ENCODE measurements around the gene SLC4A11. TPM values are rescaled to one million over a fixed set of nuclear protein-coding genes. Genes with fewer than 3 reads are reported as not detected.

SLC4A11 gene
- total and polyA plus RNA-seq, 2 experiments from 2014 or later, result 14.8 to 17.1 TPM

DNA sequence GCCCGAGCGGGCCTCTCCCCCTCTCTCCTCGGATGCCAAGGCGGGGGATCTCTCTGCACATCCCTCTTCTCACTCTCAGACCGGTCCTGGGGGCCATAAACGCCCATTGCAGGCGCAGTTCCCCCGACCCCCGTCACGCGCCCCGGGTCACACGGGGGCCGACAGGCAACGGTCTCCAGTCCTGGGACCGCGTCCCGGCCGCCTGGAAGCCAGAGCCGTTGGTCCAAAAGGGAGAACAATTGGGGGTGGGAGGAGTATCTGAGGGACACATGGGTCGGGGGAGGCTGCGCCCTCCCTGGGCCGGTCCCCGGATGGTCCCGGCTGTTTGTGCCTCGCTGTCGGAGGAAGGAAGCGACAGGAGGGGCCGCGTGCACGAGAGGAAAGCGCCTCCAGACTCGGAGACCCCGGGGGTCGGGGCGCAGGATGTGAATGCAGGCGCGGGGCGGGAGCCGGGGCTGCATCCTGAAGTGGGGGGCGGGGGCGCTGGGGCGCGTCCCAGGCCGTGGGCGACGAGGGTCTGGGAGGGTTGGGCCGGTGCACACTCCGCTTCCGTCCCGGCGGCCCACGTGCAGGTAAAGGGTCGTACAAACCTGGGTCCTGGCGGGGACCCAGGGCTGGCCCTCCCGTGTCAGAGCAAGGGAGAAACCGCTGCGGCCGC, 903 bp downstream of the SLC4A11 start:
- no peak for TF ChIP-seq CTCF (conservative IDR thresholded peaks at IDR 0.05; ENCODE audit: low read depth in 2 of 2)
- TF ChIP-seq POLR2AphosphoS5 (IDR thresholded peaks at IDR 0.05; ENCODE audit: low read depth), result peak; percentile 32; the same call in 1 of the 2 replicates
- no peak for TF ChIP-seq REST (IDR thresholded peaks at IDR 0.05; ENCODE audit: unreplicated experiment)
- peaks cover 59% of the 10 kb centered on the region for H3K27me3 Mint-ChIP-seq (ENCODE audit: insufficient read depth, low read depth, poor library complexity)
- ATAC-seq (peak; percentile 20), DNase-seq (ENCODE audit: low spot score) (peak; percentile 66)
- no peaks in the 10 kb centered on the region for H3K79me2 ChIP-seq (replicated peaks; ENCODE audit: insufficient read depth)
- peaks cover 8% of the 10 kb centered on the region; the same call in 1 of the 3 replicates for H3K36me3 Mint-ChIP-seq (ENCODE audit: low read depth)
- H3K4me2 ChIP-seq, result peak overlapping the region; percentile 96
- H3K4me1 ChIP-seq (ENCODE audit: insufficient read depth), result no peaks in the 10 kb centered on the region; the same call in 1 of the 2 replicates
- no peak overlapping the region for H3K27ac Mint-ChIP-seq
- peaks cover 46% of the 10 kb centered on the region for H3K27me3 ChIP-seq (ENCODE audit: insufficient read depth)
- no peaks in the 10 kb centered on the region for H3K9me3 Mint-ChIP-seq
- peak overlapping the region; percentile 96 for H2AFZ ChIP-seq
- peak overlapping the region; percentile 79 for H3K4me3 Mint-ChIP-seq
- no peaks in the 10 kb centered on the region for H3K9me2 ChIP-seq (ENCODE audit: insufficient read depth)
- H3K4me1 Mint-ChIP-seq, result peaks cover 21% of the 10 kb centered on the region
- H3K36me3 ChIP-seq (ENCODE audit: insufficient read depth), result no peaks in the 10 kb centered on the region
- H3K4me3 ChIP-seq, result peak overlapping the region; percentile 96
- no peaks in the 10 kb centered on the region; the same call in 1 of the 2 replicates for H4K20me1 ChIP-seq (replicated peaks; ENCODE audit: insufficient read depth)
- H3F3A ChIP-seq (replicated peaks; ENCODE audit: low read depth), result 0 out of 2 replicates have a peak, but pooled peaks cover 6% of the 10 kb centered on the region
- H3K27ac ChIP-seq (ENCODE audit: low read depth), result no peak overlapping the region

GRCh38 chr20:3237011-3237957, 1.7 kb downstream of the SLC4A11 start:
- no peaks in the 10 kb centered on the region for H3K36me3 ChIP-seq (ENCODE audit: insufficient read depth)
- peaks cover 46% of the 10 kb centered on the region for H3K27me3 ChIP-seq (ENCODE audit: insufficient read depth)
- H3K4me1 ChIP-seq (ENCODE audit: insufficient read depth), result no peaks in the 10 kb centered on the region; the same call in 1 of the 2 replicates
- peak overlapping the region; percentile 96 for H2AFZ ChIP-seq
- no peaks in the 10 kb centered on the region; the same call in 1 of the 2 replicates for H4K20me1 ChIP-seq (replicated peaks; ENCODE audit: insufficient read depth)
- ATAC-seq, result no peak
- H3F3A ChIP-seq (replicated peaks; ENCODE audit: low read depth), result 0 out of 2 replicates have a peak, but pooled peaks cover 6% of the 10 kb centered on the region
- no peaks in the 10 kb centered on the region for H3K9me3 Mint-ChIP-seq
- H3K4me3 ChIP-seq, result peak overlapping the region; percentile 96
- peaks cover 10% of the 10 kb centered on the region; the same call in 2 of the 3 replicates for H3K36me3 Mint-ChIP-seq (ENCODE audit: low read depth)
- H3K27ac Mint-ChIP-seq, result no peak overlapping the region
- DNase-seq (ENCODE audit: low spot score), result no peak
- H3K9me2 ChIP-seq (ENCODE audit: insufficient read depth), result no peaks in the 10 kb centered on the region
- H3K27me3 Mint-ChIP-seq (ENCODE audit: insufficient read depth, low read depth, poor library complexity), result peaks cover 55% of the 10 kb centered on the region
- no peaks in the 10 kb centered on the region for H3K79me2 ChIP-seq (replicated peaks; ENCODE audit: insufficient read depth)
- H3K4me3 Mint-ChIP-seq, result peak overlapping the region; percentile 79
- H3K4me1 Mint-ChIP-seq, result peaks cover 19% of the 10 kb centered on the region
- H3K27ac ChIP-seq (ENCODE audit: low read depth), result no peak overlapping the region
- H3K4me2 ChIP-seq, result peak overlapping the region; percentile 96
- TF ChIP-seq EZH2phosphoT487 (IDR thresholded peaks at IDR 0.05; ENCODE audit: unreplicated experiment) (no peak), ETS1 (IDR thresholded peaks at IDR 0.05) (no peak), CREB1 (CRISPR knock-in tag; IDR thresholded peaks at IDR 0.05; ENCODE audit: low read depth) (no peak), STAT1 (IDR thresholded peaks at IDR 0.05; ENCODE audit: unreplicated experiment) (no peak)

All from GM23338 (cell line).